ENCODE data around the gene TCN2. TPM values are rescaled to one million over a fixed set of nuclear protein-coding genes. Genes with fewer than 3 reads are reported as not detected.

The TCN2 gene
- total and polyA plus RNA-seq, 2 of the 4 experiments (the other 2 are of a cell fraction), result 1.3 to 3.6 TPM

DNA sequence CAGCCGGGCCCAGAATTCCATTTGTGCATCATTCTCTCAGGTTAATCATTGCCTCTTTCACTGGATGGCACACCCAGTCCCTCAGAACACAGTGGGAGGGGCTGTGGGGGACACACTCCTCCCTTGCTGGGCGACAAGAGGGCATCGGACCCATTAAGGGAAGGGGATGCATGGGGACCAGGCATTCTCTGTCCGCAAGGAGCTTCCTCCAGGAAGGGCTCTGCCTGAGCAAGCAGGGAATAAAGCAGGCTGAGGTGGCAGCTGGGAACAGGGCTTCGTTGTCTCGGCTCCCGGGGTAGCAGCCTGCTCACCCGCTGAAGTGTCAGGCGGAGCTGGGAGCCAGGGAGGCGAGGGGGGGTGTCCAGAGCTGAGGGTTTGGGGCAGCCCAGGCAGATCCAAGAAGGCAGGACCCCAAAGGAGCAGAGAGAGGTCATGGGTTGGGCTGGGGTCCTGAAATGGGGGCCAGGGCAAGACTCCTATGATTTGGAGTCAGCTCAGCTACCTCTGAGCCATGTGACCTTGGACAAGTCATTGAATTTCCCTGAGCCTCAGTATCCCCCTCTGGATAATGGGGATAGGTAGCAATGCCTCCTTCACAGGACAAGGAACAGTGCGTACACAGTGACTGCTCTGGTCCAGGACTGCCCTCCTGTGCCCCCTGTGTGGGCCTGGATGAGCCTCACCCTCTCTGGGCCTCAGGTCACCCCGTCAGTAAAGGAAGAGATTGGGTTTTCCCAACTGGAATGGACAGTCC is 34.0 kb upstream of the TCN2 start (continued):
- TF ChIP-seq, protein P1, sequence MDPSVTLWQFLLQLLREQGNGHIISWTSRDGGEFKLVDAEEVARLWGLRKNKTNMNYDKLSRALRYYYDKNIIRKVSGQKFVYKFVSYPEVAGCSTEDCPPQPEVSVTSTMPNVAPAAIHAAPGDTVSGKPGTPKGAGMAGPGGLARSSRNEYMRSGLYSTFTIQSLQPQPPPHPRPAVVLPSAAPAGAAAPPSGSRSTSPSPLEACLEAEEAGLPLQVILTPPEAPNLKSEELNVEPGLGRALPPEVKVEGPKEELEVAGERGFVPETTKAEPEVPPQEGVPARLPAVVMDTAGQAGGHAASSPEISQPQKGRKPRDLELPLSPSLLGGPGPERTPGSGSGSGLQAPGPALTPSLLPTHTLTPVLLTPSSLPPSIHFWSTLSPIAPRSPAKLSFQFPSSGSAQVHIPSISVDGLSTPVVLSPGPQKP (IDR thresholded peaks at IDR 0.05; ENCODE audit: borderline replicate concordance, low read depth, low read length), result no peak

DNA sequence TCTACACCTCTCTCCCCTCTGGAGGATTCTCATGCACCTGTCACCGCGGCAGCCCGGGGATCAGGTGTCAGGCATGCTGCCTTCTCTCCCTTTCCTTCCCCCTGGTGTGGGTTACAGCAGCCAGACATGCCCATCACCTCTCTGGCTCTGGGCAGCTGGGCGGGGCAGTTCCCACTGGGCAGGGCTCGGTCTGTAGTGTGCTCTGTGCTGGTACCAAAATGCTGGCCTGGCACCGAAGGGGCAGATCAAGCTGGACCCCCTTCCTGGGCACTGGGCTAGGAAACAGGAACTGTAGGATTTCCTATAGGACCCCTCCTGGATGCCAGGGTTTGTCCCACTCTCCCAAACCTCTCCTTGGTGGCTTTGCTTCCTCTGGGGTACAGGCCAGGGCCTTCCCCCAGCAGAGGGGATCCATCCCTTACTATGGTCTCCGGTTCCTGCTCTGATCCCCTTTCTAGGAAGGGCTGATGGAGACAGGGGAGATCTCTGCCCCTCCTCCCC is 33.3 kb upstream of the TCN2 start:
- Histone ChIP-seq H3K9me3 (ENCODE audit: control insufficient read depth, insufficient read depth, low read length) (no peaks in the 10 kb centered on the region), H2BK120ac (ENCODE audit: low read depth, low read length) (no peak overlapping the region), H2AK5ac (ENCODE audit: low read depth, low read length) (no peak overlapping the region), H2AFZ (replicated peaks; ENCODE audit: low read length, poor library complexity) (no peak overlapping the region), H2BK20ac (ENCODE audit: low read depth, low read length) (no peak overlapping the region), H3K23ac (ENCODE audit: low read depth, low read length) (no peak overlapping the region), H3K36me3 (ENCODE audit: control insufficient read depth, insufficient read depth, low read length) (peaks cover 24% of the 10 kb centered on the region), H4K20me1 (ENCODE audit: insufficient read depth, low read length) (no peaks in the 10 kb centered on the region; the same call in 1 of the 2 replicates), H4K8ac (ENCODE audit: low read depth in 2 of 2, low read length in 2 of 2) (no peak overlapping the region), H2BK15ac (ENCODE audit: low read depth, low read length) (no peak overlapping the region), H3K9ac (ENCODE audit: low read depth, low read length) (no peak overlapping the region), H3K4me3 (ENCODE audit: insufficient read depth, low read depth, low read length) (no peak overlapping the region), H3K27me3 (ENCODE audit: control insufficient read depth, insufficient read depth, low read length) (peaks cover 26% of the 10 kb centered on the region), H2BK5ac (ENCODE audit: low read depth, low read length, poor library complexity, severe bottlenecking) (no peak overlapping the region), H2AK9ac (replicated peaks; ENCODE audit: low read depth, low read length, poor library complexity) (no peak overlapping the region), H3K79me1 (ENCODE audit: low read depth in 1 of 2, low read length in 2 of 2) (no peaks in the 10 kb centered on the region), H3K4me1 (ENCODE audit: control insufficient read depth, insufficient read depth, low read length) (peaks cover 9% of the 10 kb centered on the region), H3K14ac (replicated peaks; ENCODE audit: low read depth, low read length) (no peak overlapping the region), H3K4ac (ENCODE audit: low read depth, low read length) (no peak overlapping the region), H3K56ac (ENCODE audit: extremely low read depth, insufficient read depth, low read length) (no peak overlapping the region), H3K4me2 (ENCODE audit: low read depth, low read length) (no peak overlapping the region), H4K5ac (ENCODE audit: low read depth, low read length) (no peak overlapping the region), H3K18ac (ENCODE audit: low read depth, low read length) (no peak overlapping the region), H4K91ac (ENCODE audit: insufficient read depth, low read depth, low read length) (no peak overlapping the region), H3K27ac (ENCODE audit: insufficient read depth, low read length) (no peak overlapping the region), H3K9me1 (ENCODE audit: insufficient read depth, low read length) (peaks cover 7% of the 10 kb centered on the region; the same call in 1 of the 2 replicates)
- CTCF ChIA-PET, result no interaction called here
- DNase-seq (no peak), ATAC-seq (ENCODE audit: low read depth) (no peak)
- no peak for TF ChIP-seq CEBPB (IDR thresholded peaks at IDR 0.05; ENCODE audit: low read depth, low read length)
- no peak for TF ChIP-seq MAZ (IDR thresholded peaks at IDR 0.05; ENCODE audit: borderline replicate concordance, low read depth, low read length)
- TF ChIP-seq, protein P1 (IDR thresholded peaks at IDR 0.05; ENCODE audit: borderline replicate concordance, low read depth, low read length), result no peak
- no peak for TF ChIP-seq CHD1 (IDR thresholded peaks at IDR 0.05; ENCODE audit: low read depth, low read length)
- 57% methylated on average over 1 of the region's 7 CpGs; no CpG with 5 or more reads in 1 of the 2 experiments for WGBS, 2 experiments (ENCODE audit: extremely low coverage in 2 of 2, insufficient read length in 1 of 2)
- intact Hi-C loops (cut with micrococcal nuclease), result no loop called here
- in situ Hi-C loops (cut with MboI; ENCODE audit: low sequenced_read_pairs), result no loop called here
- POLR2A ChIA-PET (ENCODE audit: unreplicated experiment), result no interaction called here
- no TSS peak for BruUV-seq (replicated peaks)
- dilution Hi-C loops (cut with HindIII; ENCODE audit: low sequenced_read_pairs, unreplicated experiment), result no loop called here
